ENCODE measurements around the gene MSL1. TPM values are rescaled to one million over a fixed set of nuclear protein-coding genes. Genes with fewer than 3 reads are reported as not detected.

Gene MSL1
- total and polyA plus RNA-seq, 2 donors (not counting 1 experiment from before 2014, with no cell fraction given) = 52.4 to 86.3 TPM

- no peak overlapping the region for H3K9ac ChIP-seq (ENCODE audit: insufficient read depth, low read length)
- peaks cover 12% of the 10 kb centered on the region for H3K4me1 ChIP-seq (ENCODE audit: control insufficient read depth, extremely low read depth, insufficient read depth, low read length)
- no peak for DNase-seq (ENCODE audit: low read depth in 2 of 2)
- H3K27ac ChIP-seq (ENCODE audit: insufficient read depth, low read length) = no peak overlapping the region
- no peak overlapping the region for H3K4me3 ChIP-seq (replicated peaks in 1 of 4; ENCODE audit: control extremely low read depth in 1 of 4, insufficient read depth in 1 of 4, low read depth in 3 of 4, low read length in 4 of 4)
- no peaks in the 10 kb centered on the region for H3K79me2 ChIP-seq (ENCODE audit: control insufficient read depth, insufficient read depth, low read length)
- H2AFZ ChIP-seq (ENCODE audit: low read length) = no peak overlapping the region
- H3K27me3 ChIP-seq (ENCODE audit: control insufficient read depth, insufficient read depth, low read length) = no peaks in the 10 kb centered on the region
- no peaks in the 10 kb centered on the region for H3K9me3 ChIP-seq (ENCODE audit: control insufficient read depth, insufficient read depth, low read depth, low read length)
- TF ChIP-seq EZH2 (IDR thresholded peaks at IDR 0.05; ENCODE audit: low read length, missing control alignments) = no peak
- no peak for TF ChIP-seq CTCF (conservative IDR thresholded peaks at IDR 0.05 in 1 of 2, IDR thresholded peaks at IDR 0.05 in 1 of 2; ENCODE audit: low read depth in 1 of 2, low read length in 2 of 2)
- no peak overlapping the region for H3K4me2 ChIP-seq (ENCODE audit: extremely low read depth, insufficient read depth, low read length)
- H3K36me3 ChIP-seq (ENCODE audit: control insufficient read depth, insufficient read depth, low read length) = peaks cover 4% of the 10 kb centered on the region
- no peaks in the 10 kb centered on the region for H4K20me1 ChIP-seq (ENCODE audit: control insufficient read depth, extremely low read depth, insufficient read depth, low read length)
Measured at GRCh38 chr17:40176754-40177110, 55.0 kb downstream of the MSL1 start.

GRCh38 chr17:40177275-40177874 is 55.6 kb downstream of the MSL1 start, which contains the start of gene RAPGEFL1:
RAPGEFL1 (plus strand) TSS chr17:40177470; CDS start chr17:40177862, 392 bp downstream.
- Histone ChIP-seq H3K27me3 (ENCODE audit: control insufficient read depth, insufficient read depth, low read length) (no peaks in the 10 kb centered on the region), H3K79me2 (ENCODE audit: control insufficient read depth, insufficient read depth, low read length) (no peaks in the 10 kb centered on the region), H3K9me3 (ENCODE audit: control insufficient read depth, insufficient read depth, low read depth, low read length) (no peaks in the 10 kb centered on the region), H3K9ac (ENCODE audit: insufficient read depth, low read length) (peak within 1 kb of the TSS; percentile 23), H4K20me1 (ENCODE audit: control insufficient read depth, extremely low read depth, insufficient read depth, low read length) (no peaks in the 10 kb centered on the region), H3K36me3 (ENCODE audit: control insufficient read depth, insufficient read depth, low read length) (peaks cover 4% of the 10 kb centered on the region), H3K27ac (ENCODE audit: insufficient read depth, low read length) (no peak within 1 kb of the TSS), H3K4me1 (ENCODE audit: control insufficient read depth, extremely low read depth, insufficient read depth, low read length) (peaks cover 12% of the 10 kb centered on the region), H2AFZ (ENCODE audit: low read length) (no peak within 1 kb of the TSS), H3K4me2 (ENCODE audit: extremely low read depth, insufficient read depth, low read length) (peak within 1 kb of the TSS; percentile 71), H3K4me3 (replicated peaks in 1 of 4; ENCODE audit: control extremely low read depth in 1 of 4, insufficient read depth in 1 of 4, low read depth in 3 of 4, low read length in 4 of 4) (peak within 1 kb of the TSS in 2 of 4 experiments; percentile 35 to 44)
- peak; percentile 53 to 67 for DNase-seq (ENCODE audit: low read depth in 2 of 2)
- no peak for TF ChIP-seq CTCF (conservative IDR thresholded peaks at IDR 0.05 in 1 of 2, IDR thresholded peaks at IDR 0.05 in 1 of 2; ENCODE audit: low read depth in 1 of 2, low read length in 2 of 2)
- no peak for TF ChIP-seq EZH2 (IDR thresholded peaks at IDR 0.05; ENCODE audit: low read length, missing control alignments)

- no peak overlapping the region for H3K9ac ChIP-seq (ENCODE audit: insufficient read depth, low read length)
- TF ChIP-seq CTCF (conservative IDR thresholded peaks at IDR 0.05 in 1 of 2, IDR thresholded peaks at IDR 0.05 in 1 of 2; ENCODE audit: low read depth in 1 of 2, low read length in 2 of 2) (no peak), EZH2 (IDR thresholded peaks at IDR 0.05; ENCODE audit: low read length, missing control alignments) (no peak)
- no peaks in the 10 kb centered on the region for H4K20me1 ChIP-seq (ENCODE audit: control insufficient read depth, extremely low read depth, insufficient read depth, low read length)
- peaks cover 12% of the 10 kb centered on the region for H3K4me1 ChIP-seq (ENCODE audit: control insufficient read depth, extremely low read depth, insufficient read depth, low read length)
- H3K36me3 ChIP-seq (ENCODE audit: control insufficient read depth, insufficient read depth, low read length) = peaks cover 4% of the 10 kb centered on the region
- no peak overlapping the region for H3K27ac ChIP-seq (ENCODE audit: insufficient read depth, low read length)
- no peak overlapping the region for H3K4me2 ChIP-seq (ENCODE audit: extremely low read depth, insufficient read depth, low read length)
- H3K27me3 ChIP-seq (ENCODE audit: control insufficient read depth, insufficient read depth, low read length) = no peaks in the 10 kb centered on the region
- no peak overlapping the region for H3K4me3 ChIP-seq (replicated peaks in 1 of 4; ENCODE audit: control extremely low read depth in 1 of 4, insufficient read depth in 1 of 4, low read depth in 3 of 4, low read length in 4 of 4)
- no peak for DNase-seq (ENCODE audit: low read depth in 2 of 2)
- H3K9me3 ChIP-seq (ENCODE audit: control insufficient read depth, insufficient read depth, low read depth, low read length) = no peaks in the 10 kb centered on the region
- H3K79me2 ChIP-seq (ENCODE audit: control insufficient read depth, insufficient read depth, low read length) = no peaks in the 10 kb centered on the region
- H2AFZ ChIP-seq (ENCODE audit: low read length) = no peak overlapping the region
Measured at GRCh38 chr17:40178021-40178601, 56.3 kb downstream of the MSL1 start.
